NCI-H526 treated with DMSO at 0.1 percent for 48 hours (cell line): Measurements from ENCODE around the gene ATP8B3.
A peak's percentile ranks its signal among the peaks of the same experiment; 100 is the strongest.

Experiments
- DNase-seq: peaks from one replicate; lab custom pipeline; 2025; lab: John Stamatoyannopoulos, UW

Gene ATP8B3

GRCh38 chr19:1851654-1852580 is 39.8 kb upstream of the ATP8B3 start:
- no peak for DNase-seq

- DNase-seq: no peak
These were observed 39.0 kb upstream of the ATP8B3 start for GRCh38 chr19:1850809-1851653.

GRCh38 chr19:1849886-1850398 is 37.9 kb upstream of the ATP8B3 start:
- no peak for DNase-seq

GRCh38 chr19:1849132-1849474 is 37.0 kb upstream of the ATP8B3 start:
- no peak for DNase-seq

- DNase-seq: peak; percentile 74
These were observed 36.5 kb upstream of the ATP8B3 start, which contains the start of gene REXO1 for GRCh38 chr19:1848399-1849131. Gene REXO1, minus strand, starts transcription at chr19:1848483. Its CDS starts 125 bp downstream, at chr19:1848358.

- no peak for DNase-seq
These were observed 35.8 kb upstream of the ATP8B3 start for GRCh38 chr19:1847684-1848398.

- no peak for DNase-seq
These were observed 35.2 kb upstream of the ATP8B3 start for GRCh38 chr19:1847348-1847683.

GRCh38 chr19:1846517-1847204 is 34.6 kb upstream of the ATP8B3 start:
- no peak for DNase-seq

GRCh38 chr19:1845642-1846041 is 33.6 kb upstream of the ATP8B3 start:
- DNase-seq: no peak

GRCh38 chr19:1845125-1845515 is 33.0 kb upstream of the ATP8B3 start:
- no peak for DNase-seq

- DNase-seq: no peak
These were observed 32.5 kb upstream of the ATP8B3 start for GRCh38 chr19:1844513-1845124.

- DNase-seq: no peak
These were observed 31.7 kb upstream of the ATP8B3 start for GRCh38 chr19:1843646-1844394.

GRCh38 chr19:1843116-1843515 is 31.0 kb upstream of the ATP8B3 start:
- DNase-seq: no peak

GRCh38 chr19:1841209-1841924 is 29.3 kb upstream of the ATP8B3 start:
- DNase-seq: no peak

- DNase-seq: no peak
These were observed 28.6 kb upstream of the ATP8B3 start for GRCh38 chr19:1840541-1841115.

GRCh38 chr19:1839658-1840540 is 27.8 kb upstream of the ATP8B3 start:
- DNase-seq: no peak

- no peak for DNase-seq
These were observed 25.6 kb upstream of the ATP8B3 start for GRCh38 chr19:1837625-1838105.

- no peak for DNase-seq
These were observed 25.1 kb upstream of the ATP8B3 start for GRCh38 chr19:1837222-1837565.
